ENCODE results near the gene GANC.

- TF ChIP-seq YY1 (IDR thresholded peaks at IDR 0.05; ENCODE audit: insufficient read depth, insufficient read length) (no peak), SUZ12 (IDR thresholded peaks at IDR 0.05; ENCODE audit: extremely low read depth, insufficient read depth, insufficient read length) (no peak), ZNF274 (IDR thresholded peaks at IDR 0.05; ENCODE audit: low read depth, low read length) (no peak)
Measured at GRCh38 chr15:42368096-42368495, 95.1 kb downstream of the GANC start.
